Measurements from ENCODE around the gene OR2V1. TPM values are rescaled to one million over a fixed set of nuclear protein-coding genes. Genes with fewer than 3 reads are reported as not detected.

OR2V1 gene
- total and polyA plus RNA-seq, 2 of the 13 experiments (the other 11 are each of a cell fraction or from before 2014, with no cell fraction given), result not detected

GRCh38 chr5:181166812-181167733 lies 36.1 kb upstream of the OR2V1 start:
- Histone ChIP-seq H3K4me2 (ENCODE audit: low read depth, low read length) (no peak overlapping the region), H3K4me1 (ENCODE audit: insufficient read depth, low read length) (peaks cover 46% of the 10 kb centered on the region), H3K79me2 (ENCODE audit: insufficient read depth, low read length) (no peaks in the 10 kb centered on the region), H4K20me1 (ENCODE audit: insufficient read depth, low read length) (no peaks in the 10 kb centered on the region), H2AFZ (ENCODE audit: low read length) (no peak overlapping the region), H3K4me3 (replicated peaks in 1 of 3; ENCODE audit: insufficient read depth in 1 of 3, low read depth in 2 of 3, low read length in 3 of 3) (no peak overlapping the region), H3K36me3 (replicated peaks in 1 of 2; ENCODE audit: control insufficient read depth in 1 of 2, insufficient read depth in 2 of 2, low read length in 2 of 2) (no peaks in the 10 kb centered on the region), H3K27ac (ENCODE audit: extremely low read length, insufficient read depth, low read length) (no peak overlapping the region), H3K9me3 (ENCODE audit: low read length) (no peaks in the 10 kb centered on the region), H3K27me3 (ENCODE audit: control insufficient read depth in 1 of 2, insufficient read depth in 2 of 2, low read length in 2 of 2) (peaks cover 0 to 11% of the 10 kb centered on the region in 2 experiments; a peak in 1 of 5 replicates), H3K9ac (ENCODE audit: insufficient read depth, low read depth, low read length) (no peak overlapping the region)
- in situ Hi-C loops (cut with HindIII; ENCODE audit: extremely low pct_ligation_motif_present, low pct_unique_long_range_greater_than_20kb) (no loop called here), intact Hi-C loops (cut with micrococcal nuclease; ENCODE audit: unreplicated experiment) (no loop called here)
- DNase-seq (ENCODE audit: low spot score) (no peak), FAIRE-seq (no peak), ATAC-seq (no peak)
- WGBS (ENCODE audit: low lambda C conversion rate), result 28% methylated on average over 6 of the region's 6 CpGs
- ChIA-PET CTCF (ENCODE audit: low intra/inter-chr PET ratio, low total read pairs) (no interaction called here), POLR2A (no interaction called here)
- TF ChIP-seq ZNF121 (CRISPR knock-in tag; IDR thresholded peaks at IDR 0.05), result no peak
- BruUV-seq (replicated peaks), result no TSS peak

GRCh38 chr5:181164076-181164952 lies 33.3 kb upstream of the OR2V1 start:
- Histone ChIP-seq H4K20me1 (ENCODE audit: insufficient read depth, low read length) (no peaks in the 10 kb centered on the region), H3K27ac (ENCODE audit: extremely low read length, insufficient read depth, low read length) (no peak overlapping the region), H3K9me3 (ENCODE audit: low read length) (no peaks in the 10 kb centered on the region), H3K4me3 (replicated peaks in 1 of 3; ENCODE audit: insufficient read depth in 1 of 3, low read depth in 2 of 3, low read length in 3 of 3) (no peak overlapping the region), H3K27me3 (ENCODE audit: control insufficient read depth in 1 of 2, insufficient read depth in 2 of 2, low read length in 2 of 2) (no peaks in the 10 kb centered on the region), H2AFZ (ENCODE audit: low read length) (no peak overlapping the region), H3K36me3 (replicated peaks in 1 of 2; ENCODE audit: control insufficient read depth in 1 of 2, insufficient read depth in 2 of 2, low read length in 2 of 2) (no peaks in the 10 kb centered on the region), H3K4me1 (ENCODE audit: insufficient read depth, low read length) (peaks cover 51% of the 10 kb centered on the region), H3K4me2 (ENCODE audit: low read depth, low read length) (no peak overlapping the region; the same call in 1 of the 2 replicates), H3K9ac (ENCODE audit: insufficient read depth, low read depth, low read length) (no peak overlapping the region), H3K79me2 (ENCODE audit: insufficient read depth, low read length) (no peaks in the 10 kb centered on the region)
- in situ Hi-C loops (cut with HindIII; ENCODE audit: extremely low pct_ligation_motif_present, low pct_unique_long_range_greater_than_20kb) (no loop called here), intact Hi-C loops (cut with micrococcal nuclease; ENCODE audit: unreplicated experiment) (no loop called here)
- ChIA-PET CTCF (ENCODE audit: low intra/inter-chr PET ratio, low total read pairs) (no interaction called here), POLR2A (no interaction called here)
- 69% methylated on average over 20 of the region's 52 CpGs for WGBS (ENCODE audit: low lambda C conversion rate)
- BruUV-seq (replicated peaks), result no TSS peak
- no peak for DNase-seq (ENCODE audit: low spot score)
- FAIRE-seq, result peak; percentile 73
- 0 out of 2 replicates have a peak, but pooled peaks have one; percentile 54 for TF ChIP-seq SSRP1 (CRISPR knock-in tag; IDR thresholded peaks at IDR 0.05)
- no peak for TF ChIP-seq ZNF547 (CRISPR knock-in tag; IDR thresholded peaks at IDR 0.05)
- ATAC-seq, result no peak
